ENCODE results near the gene PDCD6IP. TPM values are rescaled to one million over a fixed set of nuclear protein-coding genes. Genes with fewer than 3 reads are reported as not detected.
A peak's percentile ranks its signal among the peaks of the same experiment; 100 is the strongest.

The PDCD6IP gene
- total and polyA plus RNA-seq, 7 experiments from 2014 or later: 60.3 to 221 (median 191) TPM

GRCh38 chr3:33865133-33865532 is 66.7 kb downstream of the PDCD6IP start:
- CTCF ChIA-PET: interaction anchor here (0.5 kb wide), 1 partner anchor 50 kb away, joined by 3 read pairs; no protein-coding TSS in a partner anchor
- Histone ChIP-seq H3K4me3 (ENCODE audit: low read length) (no peak overlapping the region), H3K36me3 (ENCODE audit: control insufficient read depth in 2 of 3, insufficient read depth in 3 of 3, low read length in 3 of 3) (peaks cover 3 to 24% (median 16%) of the 10 kb centered on the region in 3 experiments), H3K27ac (ENCODE audit: low read depth, low read length) (no peak overlapping the region), H3K27me3 (ENCODE audit: control insufficient read depth in 2 of 2, insufficient read depth in 2 of 2, low read length in 2 of 2) (no peaks in the 10 kb centered on the region), H3K9me3 (ENCODE audit: control insufficient read depth in 2 of 3, low read length in 3 of 3) (no peaks in the 10 kb centered on the region), H3K4me1 (ENCODE audit: control insufficient read depth in 2 of 2, insufficient read depth in 2 of 2, low read length in 2 of 2) (no peaks in the 10 kb centered on the region)
- POLR2A ChIA-PET: no interaction called here
- intact Hi-C loops (cut with micrococcal nuclease): no loop called here
- peak overlapping the region in 1 of 9 donors; percentile 62 for H3K27ac Mint-ChIP-seq
- no peak overlapping the region for H3K4me3 Mint-ChIP-seq
- ATAC-seq: no peak
- H3K4me1 Mint-ChIP-seq: peaks cover 0 to 3% (median 0%) of the 10 kb centered on the region in 7 donors
- peaks cover 4 to 42% (median 10%) of the 10 kb centered on the region in 5 donors for H3K36me3 Mint-ChIP-seq
- H3K27me3 Mint-ChIP-seq: no peaks in the 10 kb centered on the region
- no peak for DNase-seq
- peaks cover 0 to 1% (median 0%) of the 10 kb centered on the region in 11 donors for H3K9me3 Mint-ChIP-seq

GRCh38 chr3:33868309-33868708 is 69.9 kb downstream of the PDCD6IP start:
- Histone ChIP-seq H3K9me3 (ENCODE audit: control insufficient read depth in 2 of 3, low read length in 3 of 3) (no peaks in the 10 kb centered on the region), H3K27me3 (ENCODE audit: control insufficient read depth in 2 of 2, insufficient read depth in 2 of 2, low read length in 2 of 2) (no peaks in the 10 kb centered on the region), H3K4me3 (ENCODE audit: low read length) (no peak overlapping the region), H3K27ac (ENCODE audit: low read depth, low read length) (no peak overlapping the region), H3K4me1 (ENCODE audit: control insufficient read depth in 2 of 2, insufficient read depth in 2 of 2, low read length in 2 of 2) (no peaks in the 10 kb centered on the region), H3K36me3 (ENCODE audit: control insufficient read depth in 2 of 3, insufficient read depth in 3 of 3, low read length in 3 of 3) (peaks cover 0 to 21% (median 16%) of the 10 kb centered on the region in 3 experiments)
- CTCF ChIA-PET: no interaction called here
- ATAC-seq (no peak), DNase-seq (no peak)
- H3K27ac Mint-ChIP-seq: peak overlapping the region in 8 of 9 donors; percentile 17 to 79 (median 64)
- H3K27me3 Mint-ChIP-seq: no peaks in the 10 kb centered on the region
- peaks cover 0 to 3% (median 0%) of the 10 kb centered on the region in 7 donors for H3K4me1 Mint-ChIP-seq
- POLR2A ChIA-PET: no interaction called here
- no peak overlapping the region for H3K4me3 Mint-ChIP-seq
- peaks cover 0 to under 1% (median 0%) of the 10 kb centered on the region in 11 donors for H3K9me3 Mint-ChIP-seq
- intact Hi-C loops (cut with micrococcal nuclease): no loop called here
- H3K36me3 Mint-ChIP-seq: peaks cover 2 to 34% (median 7%) of the 10 kb centered on the region in 5 donors

GRCh38 chr3:33869977-33870376 is 71.5 kb downstream of the PDCD6IP start:
- Histone ChIP-seq H3K27ac (ENCODE audit: low read depth, low read length) (no peak overlapping the region), H3K9me3 (ENCODE audit: control insufficient read depth in 2 of 3, low read length in 3 of 3) (no peaks in the 10 kb centered on the region), H3K36me3 (ENCODE audit: control insufficient read depth in 2 of 3, insufficient read depth in 3 of 3, low read length in 3 of 3) (peaks cover 0 to 21% (median 5%) of the 10 kb centered on the region in 3 experiments), H3K4me1 (ENCODE audit: control insufficient read depth in 2 of 2, insufficient read depth in 2 of 2, low read length in 2 of 2) (no peaks in the 10 kb centered on the region), H3K27me3 (ENCODE audit: control insufficient read depth in 2 of 2, insufficient read depth in 2 of 2, low read length in 2 of 2) (no peaks in the 10 kb centered on the region), H3K4me3 (ENCODE audit: low read length) (no peak overlapping the region)
- no peak overlapping the region for H3K4me3 Mint-ChIP-seq
- peak overlapping the region in 3 of 9 donors; percentile 13 to 52 (median 37) for H3K27ac Mint-ChIP-seq
- no peak for ATAC-seq
- ChIA-PET CTCF (no interaction called here), POLR2A (no interaction called here)
- DNase-seq: no peak
- peaks cover 0 to 21% (median 5%) of the 10 kb centered on the region in 5 donors for H3K36me3 Mint-ChIP-seq
- H3K9me3 Mint-ChIP-seq: no peaks in the 10 kb centered on the region
- no peaks in the 10 kb centered on the region for H3K27me3 Mint-ChIP-seq
- peaks cover 0 to 3% (median 0%) of the 10 kb centered on the region in 7 donors for H3K4me1 Mint-ChIP-seq
- intact Hi-C loops (cut with micrococcal nuclease): no loop called here

- no peak overlapping the region for H3K4me3 ChIP-seq (ENCODE audit: low read length)
- ChIA-PET POLR2A (no interaction called here), CTCF (interaction anchor here (0.7 kb wide), 2 partner anchors 442 to 1156 kb away, joined by 3 read pairs; no protein-coding TSS in a partner anchor)
- Mint-ChIP-seq H3K27ac (no peak overlapping the region), H3K4me1 (peaks cover 0 to 2% (median 0%) of the 10 kb centered on the region in 7 donors), H3K36me3 (peaks cover 0 to 12% (median 2%) of the 10 kb centered on the region in 5 donors), H3K4me3 (no peak overlapping the region), H3K9me3 (no peaks in the 10 kb centered on the region), H3K27me3 (no peaks in the 10 kb centered on the region)
- H3K4me1 ChIP-seq (ENCODE audit: control insufficient read depth in 2 of 2, insufficient read depth in 2 of 2, low read length in 2 of 2): no peaks in the 10 kb centered on the region
- ATAC-seq: no peak
- no peaks in the 10 kb centered on the region for H3K27me3 ChIP-seq (ENCODE audit: control insufficient read depth in 2 of 2, insufficient read depth in 2 of 2, low read length in 2 of 2)
- H3K9me3 ChIP-seq (ENCODE audit: control insufficient read depth in 2 of 3, low read length in 3 of 3): no peaks in the 10 kb centered on the region
- DNase-seq: no peak
- no peak overlapping the region for H3K27ac ChIP-seq (ENCODE audit: low read depth, low read length)
- peaks cover 0 to 4% (median 0%) of the 10 kb centered on the region in 3 experiments for H3K36me3 ChIP-seq (ENCODE audit: control insufficient read depth in 2 of 3, insufficient read depth in 3 of 3, low read length in 3 of 3)
- intact Hi-C loops (cut with micrococcal nuclease): no loop called here
These were observed 76.4 kb downstream of the PDCD6IP start for GRCh38 chr3:33874815-33875214.

- ChIA-PET POLR2A (no interaction called here), CTCF (no interaction called here)
- H3K4me1 Mint-ChIP-seq: peaks cover 0 to 2% (median 0%) of the 10 kb centered on the region in 7 donors
- no peaks in the 10 kb centered on the region for H3K9me3 Mint-ChIP-seq
- DNase-seq (no peak), ATAC-seq (no peak)
- peaks cover 0 to 12% (median 0%) of the 10 kb centered on the region in 5 donors for H3K36me3 Mint-ChIP-seq
- Histone ChIP-seq H3K27ac (ENCODE audit: low read depth, low read length) (no peak overlapping the region), H3K9me3 (ENCODE audit: control insufficient read depth in 2 of 3, low read length in 3 of 3) (no peaks in the 10 kb centered on the region), H3K4me1 (ENCODE audit: control insufficient read depth in 2 of 2, insufficient read depth in 2 of 2, low read length in 2 of 2) (no peaks in the 10 kb centered on the region), H3K4me3 (ENCODE audit: low read length) (no peak overlapping the region), H3K36me3 (ENCODE audit: control insufficient read depth in 2 of 3, insufficient read depth in 3 of 3, low read length in 3 of 3) (no peaks in the 10 kb centered on the region), H3K27me3 (ENCODE audit: control insufficient read depth in 2 of 2, insufficient read depth in 2 of 2, low read length in 2 of 2) (no peaks in the 10 kb centered on the region)
- peak overlapping the region in 1 of 9 donors; percentile 53 for H3K27ac Mint-ChIP-seq
- no peak overlapping the region for H3K4me3 Mint-ChIP-seq
- no peaks in the 10 kb centered on the region for H3K27me3 Mint-ChIP-seq
- intact Hi-C loops (cut with micrococcal nuclease): no loop called here
These were observed 77.2 kb downstream of the PDCD6IP start for GRCh38 chr3:33875680-33876079.

- CTCF ChIA-PET: no interaction called here
- Mint-ChIP-seq H3K27ac (peak overlapping the region in 2 of 9 donors; percentile 0 to 1), H3K4me1 (peaks cover 0 to 2% (median 0%) of the 10 kb centered on the region in 7 donors)
These were observed 78.8 kb downstream of the PDCD6IP start for GRCh38 chr3:33877187-33877586.

GRCh38 chr3:33879540-33879939 is 81.1 kb downstream of the PDCD6IP start:
- H3K36me3 ChIP-seq (ENCODE audit: control insufficient read depth in 2 of 3, insufficient read depth in 3 of 3, low read length in 3 of 3): no peaks in the 10 kb centered on the region
- DNase-seq (no peak), ATAC-seq (no peak)
- Mint-ChIP-seq H3K27ac (no peak overlapping the region), H3K4me1 (peaks cover 0 to 5% (median 4%) of the 10 kb centered on the region in 7 donors), H3K27me3 (peaks cover 0 to 5% (median 5%) of the 10 kb centered on the region in 5 donors), H3K4me3 (no peak overlapping the region), H3K36me3 (no peaks in the 10 kb centered on the region), H3K9me3 (no peaks in the 10 kb centered on the region)
- ChIA-PET CTCF (no interaction called here), POLR2A (no interaction called here)
- H3K27ac ChIP-seq (ENCODE audit: low read depth, low read length): no peak overlapping the region
- intact Hi-C loops (cut with micrococcal nuclease): no loop called here
- no peak overlapping the region for H3K4me3 ChIP-seq (ENCODE audit: low read length)
- H3K4me1 ChIP-seq (ENCODE audit: control insufficient read depth in 2 of 2, insufficient read depth in 2 of 2, low read length in 2 of 2): peaks cover 0 to 3% of the 10 kb centered on the region in 2 donors
- no peaks in the 10 kb centered on the region for H3K9me3 ChIP-seq (ENCODE audit: control insufficient read depth in 2 of 3, low read length in 3 of 3)
- no peaks in the 10 kb centered on the region for H3K27me3 ChIP-seq (ENCODE audit: control insufficient read depth in 2 of 2, insufficient read depth in 2 of 2, low read length in 2 of 2)

More at GRCh38 chr3:33877187-33877586, 78.8 kb downstream of the PDCD6IP start:
- POLR2A ChIA-PET: no interaction called here
- Histone ChIP-seq H3K4me1 (ENCODE audit: control insufficient read depth in 2 of 2, insufficient read depth in 2 of 2, low read length in 2 of 2) (no peaks in the 10 kb centered on the region), H3K27ac (ENCODE audit: low read depth, low read length) (no peak overlapping the region), H3K36me3 (ENCODE audit: control insufficient read depth in 2 of 3, insufficient read depth in 3 of 3, low read length in 3 of 3) (no peaks in the 10 kb centered on the region), H3K4me3 (ENCODE audit: low read length) (no peak overlapping the region), H3K27me3 (ENCODE audit: control insufficient read depth in 2 of 2, insufficient read depth in 2 of 2, low read length in 2 of 2) (no peaks in the 10 kb centered on the region), H3K9me3 (ENCODE audit: control insufficient read depth in 2 of 3, low read length in 3 of 3) (no peaks in the 10 kb centered on the region)
- intact Hi-C loops (cut with micrococcal nuclease): no loop called here
- no peak for ATAC-seq
- Mint-ChIP-seq H3K27me3 (no peaks in the 10 kb centered on the region), H3K36me3 (peaks cover 0 to 12% (median 0%) of the 10 kb centered on the region in 5 donors), H3K4me3 (no peak overlapping the region), H3K9me3 (no peaks in the 10 kb centered on the region)
- no peak for DNase-seq

Measured in naive thymus-derived CD4-positive, alpha-beta T cell (primary cell).